ENCODE data around the gene LMO1.

The LMO1 gene

GRCh38 chr11:8202516-8203413 lies 60.9 kb downstream of the LMO1 start:
- no peak for DNase-seq

- DNase-seq, result no peak
Measured at GRCh38 chr11:8201644-8202365, 61.9 kb downstream of the LMO1 start.

- DNase-seq, result no peak
Measured at GRCh38 chr11:8199676-8200075, 64.0 kb downstream of the LMO1 start.

GRCh38 chr11:8196749-8197148 lies 66.9 kb downstream of the LMO1 start:
- no peak for DNase-seq

- DNase-seq, result no peak
Measured at GRCh38 chr11:8194956-8195355, 68.7 kb downstream of the LMO1 start.

- no peak for DNase-seq
Measured at GRCh38 chr11:8192896-8193209, 70.8 kb downstream of the LMO1 start.

- DNase-seq, result peak; percentile 38
Measured at GRCh38 chr11:8192016-8192895, 71.4 kb downstream of the LMO1 start.

GRCh38 chr11:8190431-8190830 lies 73.2 kb downstream of the LMO1 start:
- DNase-seq, result no peak

GRCh38 chr11:8186429-8186828 lies 77.2 kb downstream of the LMO1 start:
- DNase-seq, result no peak

GRCh38 chr11:8183111-8183510 lies 80.6 kb downstream of the LMO1 start:
- DNase-seq, result no peak

- DNase-seq, result no peak
Measured at GRCh38 chr11:8180469-8180868, 83.2 kb downstream of the LMO1 start.

- no peak for DNase-seq
Measured at GRCh38 chr11:8178297-8178696, 85.4 kb downstream of the LMO1 start.

GRCh38 chr11:8177136-8177535 lies 86.5 kb downstream of the LMO1 start:
- DNase-seq, result no peak

Data from HCEC 1CT (cell line).